Panc1 (cell line): ENCODE results near the gene EFCAB7. TPM values are rescaled to one million over a fixed set of nuclear protein-coding genes. Genes with fewer than 3 reads are reported as not detected.
"Not testable (repeated sequence)": the region's sequence is repeated elsewhere in the genome, so short reads cannot be mapped to it uniquely, and the experiment has no call there.

ENCODE experiments used
- ATAC-seq: fragments of 200-7000 bp; cut with Tn5 transposase; 2 replicates; pipeline ENCODE4 v1.9.1; 2020; ENCODE audit warnings: mild to moderate bottlenecking, moderate library complexity
- BruUV-seq: library from RNA; stranded (reverse); fragments of 400-500 nt; replicated peaks from 2 replicates; lab custom pipeline; 2021; lab: Mats Ljungman, UMichigan
- CTCF ChIA-PET: fragments of 300-600 bp; sonication (Branson Sonifier 250); formaldehyde crosslinking; loops from one replicate; lab custom pipeline; 2022; ENCODE audit warnings: antibody characterized with exemption; lab: Charles Lee
- POLR2A ChIA-PET: fragments of 300-600 bp; sonication (Branson Sonifier 250); formaldehyde crosslinking; loops from one replicate; lab custom pipeline; 2022; ENCODE audit warnings: antibody characterized with exemption; lab: Charles Lee
- DNase-seq: peaks from one replicate; pipeline ENCODE4 v3.0.0-alpha.2; 2010; ENCODE audit warnings: low read depth, low spot score
- H3K27ac ChIP-seq: 2 replicates; pipeline ENCODE4 v1.5.1; 2011; ENCODE audit warnings: mild to moderate bottlenecking, low read length, inconsistent platforms
- H3K27me3 ChIP-seq: fragments of 200-500 bp; sonication (Bioruptor generic); 2 replicates; pipeline ENCODE4 v1.6.0; 2014; ENCODE audit warnings: low read length, inconsistent platforms; ENCODE audit not compliant: control insufficient read depth, insufficient read depth
- H3K36me3 ChIP-seq: fragments of 200-500 bp; sonication (Bioruptor generic); 2 replicates; pipeline ENCODE4 v1.5.1; 2014; ENCODE audit warnings: inconsistent platforms, mild to moderate bottlenecking, low read length, moderate library complexity; ENCODE audit not compliant: control insufficient read depth, insufficient read depth
- H3K4me1 ChIP-seq: 2 replicates; pipeline ENCODE4 v1.5.1; 2011; ENCODE audit warnings: inconsistent platforms, mild to moderate bottlenecking, low read length, moderate library complexity; ENCODE audit not compliant: control insufficient read depth, insufficient read depth
- H3K4me3 ChIP-seq, 2 experiments: 2 replicates each; pipeline ENCODE4 v1.5.1; 2011 to 2012; ENCODE audit warnings: low read depth in 2 of 2, low read length in 2 of 2, mild to moderate bottlenecking in 2 of 2, inconsistent platforms in 1 of 2, moderate library complexity in 1 of 2
- H3K9me3 ChIP-seq: fragments of 200-500 bp; sonication (Bioruptor generic); 2 replicates; pipeline ENCODE4 v1.5.1; 2014; ENCODE audit warnings: low read depth, mild to moderate bottlenecking, inconsistent platforms, low read length, moderate library complexity; ENCODE audit not compliant: control insufficient read depth, insufficient read depth
- CTCF ChIP-seq: fragments of 450-650 bp; IDR thresholded peaks from 2 replicates; pipeline ENCODE4 v1.5.1; 2017; ENCODE audit warnings: mild to moderate bottlenecking
- POLR2AphosphoS5 ChIP-seq: IDR thresholded peaks from 2 replicates; pipeline ENCODE4 v1.6.1; 2012; ENCODE audit warnings: mild to moderate bottlenecking, low read depth, low read length, moderate library complexity
- SIN3A ChIP-seq: IDR thresholded peaks from 2 replicates; pipeline ENCODE4 v1.6.1; 2012; ENCODE audit warnings: low read depth, mild to moderate bottlenecking, low read length, moderate library complexity, borderline replicate concordance; ENCODE audit not compliant: insufficient read depth
- TCF7L2 ChIP-seq: IDR thresholded peaks from 2 replicates; pipeline ENCODE4 v1.6.1; 2011; ENCODE audit warnings: mild to moderate bottlenecking, low read depth, low read length, inconsistent platforms
- in situ Hi-C: cut with HindIII; loops from 2 replicates; pipeline ENCODE4 v1.10.0; 2016; ENCODE audit warnings: low sequenced_read_pairs, low pct_unique_long_range_greater_than_20kb
- intact Hi-C: fragments of 100-400 bp; cut with micrococcal nuclease; formaldehyde crosslinking; loops from one replicate; pipeline ENCODE4 v1.10.0; 2022; ENCODE audit not compliant: unreplicated experiment
- total RNA-seq: library from RNA; stranded (reverse); gene quantifications from one replicate; pipeline ENCODE4 v1.2.1, GENCODE V29; 2021; ENCODE audit not compliant: unreplicated experiment
- TF ChIP-seq, protein P1 (sequence below), 2 experiments: IDR thresholded peaks; 2 replicates each; pipeline ENCODE4 v1.6.1; 2011 to 2012; ENCODE audit warnings: low read depth in 2 of 2, control low read depth in 1 of 2, low read length in 1 of 2, mild to moderate bottlenecking in 1 of 2, moderate library complexity in 1 of 2; ENCODE audit not compliant: insufficient read depth in 1 of 2

EFCAB7 gene
- total RNA-seq, 1 experiment from 2014 or later = 6.6 TPM

DNA sequence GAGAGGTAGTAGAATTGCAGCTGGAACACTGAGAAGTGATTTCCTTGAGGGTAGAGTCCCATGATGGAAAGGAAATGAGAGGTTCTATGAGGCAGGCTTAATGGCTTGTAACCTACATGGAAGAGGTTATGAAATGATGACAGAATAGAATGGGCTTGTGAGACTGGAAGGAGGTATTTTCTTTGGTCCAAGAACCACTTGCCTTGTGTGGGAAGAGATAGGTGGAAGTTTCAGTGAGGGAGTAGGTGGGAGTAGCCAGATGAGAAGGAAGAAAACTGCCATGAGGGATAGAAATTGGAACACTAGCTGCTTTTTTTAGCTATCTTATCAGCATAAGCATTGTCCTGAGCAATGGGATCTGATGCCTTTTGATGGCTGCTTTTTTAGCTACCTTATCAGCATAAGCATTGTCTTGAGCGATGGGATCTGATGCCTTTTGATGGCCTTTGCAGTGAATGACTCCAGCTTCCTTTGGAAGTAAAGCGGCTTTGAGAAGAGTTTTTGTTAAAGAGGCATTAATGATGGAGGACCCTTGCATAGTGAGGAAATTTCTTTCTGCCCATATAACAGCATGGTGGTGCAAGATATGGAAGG lies 51.0 kb downstream of the EFCAB7 start:
- H3K27me3 ChIP-seq, H3K36me3 ChIP-seq, ATAC-seq, CTCF ChIA-PET, DNase-seq, H3K4me3 ChIP-seq, H3K9me3 ChIP-seq, H3K27ac ChIP-seq, BruUV-seq, POLR2A ChIA-PET, in situ Hi-C loops, intact Hi-C loops, H3K4me1 ChIP-seq: not testable (repeated sequence)

DNA sequence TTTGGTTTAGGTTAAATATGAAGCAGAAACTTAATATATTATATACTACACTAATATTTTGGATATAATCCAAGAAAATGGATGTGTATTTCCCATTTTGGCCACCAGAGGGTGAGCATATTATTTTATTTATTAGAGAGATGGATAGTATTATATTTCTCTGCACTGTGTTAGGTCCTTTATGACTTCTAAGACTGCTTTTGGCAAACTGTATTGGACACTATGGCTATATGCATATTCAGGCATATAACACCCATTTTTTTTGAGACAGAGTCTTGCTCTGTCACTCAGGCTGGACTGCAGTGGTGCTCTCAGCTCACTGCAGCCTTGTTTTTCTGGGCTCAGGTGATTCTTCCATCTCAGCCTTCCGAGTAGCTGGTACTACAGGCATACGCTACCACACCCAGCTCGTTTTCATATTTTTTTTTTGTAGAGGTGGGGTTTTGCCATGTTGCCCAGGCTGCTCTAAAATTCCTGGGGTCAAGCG lies 52.1 kb downstream of the EFCAB7 start:
- ChIA-PET POLR2A (interaction anchor here (0.7 kb wide), 1 partner anchor 36 kb away, joined by 3 read pairs; no protein-coding TSS in a partner anchor), CTCF (interaction anchor here (0.6 to 0.7 kb wide), 3 partner anchors 17 to 109 kb away, joined by 3 read pairs; no protein-coding TSS in a partner anchor)
- intact Hi-C loops (loop anchor here (5.0 kb wide), 1 partner anchor 672 kb away; no protein-coding TSS in a partner anchor), in situ Hi-C loops (no loop called here)
- no peaks in the 10 kb centered on the region for H3K4me1 ChIP-seq
- TF ChIP-seq SIN3A = no peak
- no peak for TF ChIP-seq TCF7L2
- TF ChIP-seq POLR2AphosphoS5 = no peak
- TF ChIP-seq, protein P1, sequence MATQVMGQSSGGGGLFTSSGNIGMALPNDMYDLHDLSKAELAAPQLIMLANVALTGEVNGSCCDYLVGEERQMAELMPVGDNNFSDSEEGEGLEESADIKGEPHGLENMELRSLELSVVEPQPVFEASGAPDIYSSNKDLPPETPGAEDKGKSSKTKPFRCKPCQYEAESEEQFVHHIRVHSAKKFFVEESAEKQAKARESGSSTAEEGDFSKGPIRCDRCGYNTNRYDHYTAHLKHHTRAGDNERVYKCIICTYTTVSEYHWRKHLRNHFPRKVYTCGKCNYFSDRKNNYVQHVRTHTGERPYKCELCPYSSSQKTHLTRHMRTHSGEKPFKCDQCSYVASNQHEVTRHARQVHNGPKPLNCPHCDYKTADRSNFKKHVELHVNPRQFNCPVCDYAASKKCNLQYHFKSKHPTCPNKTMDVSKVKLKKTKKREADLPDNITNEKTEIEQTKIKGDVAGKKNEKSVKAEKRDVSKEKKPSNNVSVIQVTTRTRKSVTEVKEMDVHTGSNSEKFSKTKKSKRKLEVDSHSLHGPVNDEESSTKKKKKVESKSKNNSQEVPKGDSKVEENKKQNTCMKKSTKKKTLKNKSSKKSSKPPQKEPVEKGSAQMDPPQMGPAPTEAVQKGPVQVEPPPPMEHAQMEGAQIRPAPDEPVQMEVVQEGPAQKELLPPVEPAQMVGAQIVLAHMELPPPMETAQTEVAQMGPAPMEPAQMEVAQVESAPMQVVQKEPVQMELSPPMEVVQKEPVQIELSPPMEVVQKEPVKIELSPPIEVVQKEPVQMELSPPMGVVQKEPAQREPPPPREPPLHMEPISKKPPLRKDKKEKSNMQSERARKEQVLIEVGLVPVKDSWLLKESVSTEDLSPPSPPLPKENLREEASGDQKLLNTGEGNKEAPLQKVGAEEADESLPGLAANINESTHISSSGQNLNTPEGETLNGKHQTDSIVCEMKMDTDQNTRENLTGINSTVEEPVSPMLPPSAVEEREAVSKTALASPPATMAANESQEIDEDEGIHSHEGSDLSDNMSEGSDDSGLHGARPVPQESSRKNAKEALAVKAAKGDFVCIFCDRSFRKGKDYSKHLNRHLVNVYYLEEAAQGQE (IDR thresholded peaks at IDR 0.05; ENCODE audit: insufficient read depth in 1 of 2, low read depth in 2 of 2, low read length in 1 of 2) = no peak
- peak; percentile 77 for TF ChIP-seq CTCF
- no peak overlapping the region for H3K4me3 ChIP-seq
- H3K9me3 ChIP-seq = peaks cover under 1% of the 10 kb centered on the region; the same call in 1 of the 2 replicates
- peak; percentile 33 for DNase-seq
- peak; percentile 75 for ATAC-seq
- H3K27ac ChIP-seq = no peak overlapping the region
- no TSS peak for BruUV-seq
- H3K36me3 ChIP-seq = no peaks in the 10 kb centered on the region
- no peaks in the 10 kb centered on the region for H3K27me3 ChIP-seq

- intact Hi-C loops, H3K4me3 ChIP-seq, H3K9me3 ChIP-seq, H3K27me3 ChIP-seq, POLR2A ChIA-PET, in situ Hi-C loops, BruUV-seq, H3K4me1 ChIP-seq, H3K27ac ChIP-seq, DNase-seq, CTCF ChIA-PET, ATAC-seq, H3K36me3 ChIP-seq: not testable (repeated sequence)
Measured at GRCh38 chr1:63586326-63586725, 63.0 kb downstream of the EFCAB7 start.
